Measurements from ENCODE around the gene SBSN.

DNA sequence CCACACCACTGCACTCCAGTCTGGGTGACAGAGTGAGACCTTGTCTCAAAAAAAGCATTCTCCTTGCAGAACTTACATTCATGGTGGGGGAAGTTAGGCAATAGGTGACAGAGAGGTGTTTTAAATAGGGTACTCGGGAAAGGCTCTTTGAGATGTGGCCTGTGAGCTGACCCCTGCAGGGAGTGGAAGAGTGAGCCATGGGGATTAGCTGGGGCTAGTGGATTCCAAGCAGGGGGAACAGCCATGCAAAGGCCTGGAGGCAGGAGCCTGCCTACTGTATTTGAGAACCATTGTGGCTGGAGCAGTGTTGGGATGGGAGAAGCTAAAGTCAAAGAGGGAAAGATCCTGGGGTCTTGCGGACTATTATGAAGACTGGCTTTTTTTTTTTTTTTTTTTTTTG, 10.8 kb downstream of the SBSN start:
- TF ChIP-seq, protein P1, sequence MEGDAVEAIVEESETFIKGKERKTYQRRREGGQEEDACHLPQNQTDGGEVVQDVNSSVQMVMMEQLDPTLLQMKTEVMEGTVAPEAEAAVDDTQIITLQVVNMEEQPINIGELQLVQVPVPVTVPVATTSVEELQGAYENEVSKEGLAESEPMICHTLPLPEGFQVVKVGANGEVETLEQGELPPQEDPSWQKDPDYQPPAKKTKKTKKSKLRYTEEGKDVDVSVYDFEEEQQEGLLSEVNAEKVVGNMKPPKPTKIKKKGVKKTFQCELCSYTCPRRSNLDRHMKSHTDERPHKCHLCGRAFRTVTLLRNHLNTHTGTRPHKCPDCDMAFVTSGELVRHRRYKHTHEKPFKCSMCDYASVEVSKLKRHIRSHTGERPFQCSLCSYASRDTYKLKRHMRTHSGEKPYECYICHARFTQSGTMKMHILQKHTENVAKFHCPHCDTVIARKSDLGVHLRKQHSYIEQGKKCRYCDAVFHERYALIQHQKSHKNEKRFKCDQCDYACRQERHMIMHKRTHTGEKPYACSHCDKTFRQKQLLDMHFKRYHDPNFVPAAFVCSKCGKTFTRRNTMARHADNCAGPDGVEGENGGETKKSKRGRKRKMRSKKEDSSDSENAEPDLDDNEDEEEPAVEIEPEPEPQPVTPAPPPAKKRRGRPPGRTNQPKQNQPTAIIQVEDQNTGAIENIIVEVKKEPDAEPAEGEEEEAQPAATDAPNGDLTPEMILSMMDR (IDR thresholded peaks at IDR 0.05): no peak
- TF ChIP-seq POLR2A (IDR thresholded peaks at IDR 0.05): no peak

All from lower leg skin (tissue), 3 donors.